HepG2 (cell line): ENCODE data around the gene FAM228A. TPM values are rescaled to one million over a fixed set of nuclear protein-coding genes. Genes with fewer than 3 reads are reported as not detected.
A peak's percentile ranks its signal among the peaks of the same experiment; 100 is the strongest.

ENCODE experiments used
- CEBPG ChIP-seq: IDR thresholded peaks from 2 replicates; pipeline ENCODE4 v1.6.1; 2016
- ELF3 ChIP-seq: IDR thresholded peaks from 2 replicates; pipeline ENCODE4 v1.6.1; 2016; ENCODE audit warnings: missing genetic modification reagents, missing compliant biosample characterization
- EP300 ChIP-seq, 3 experiments: sonication (generic) in 1 of 3; formaldehyde crosslinking in 1 of 3; IDR thresholded peaks; 2 replicates each; pipeline versions ENCODE4 v1.5.1 to v1.6.1; 2011 to 2020; ENCODE audit warnings: low read depth in 2 of 3, low read length in 2 of 3, borderline replicate concordance in 1 of 3, improper control_type of control experiment in 1 of 3, mild to moderate bottlenecking in 1 of 3, missing genetic modification reagents in 1 of 3, moderate library complexity in 1 of 3
- FOSL1 ChIP-seq: sonication (generic); formaldehyde crosslinking; IDR thresholded peaks from 2 replicates; pipeline ENCODE4 v1.9.0; 2021; ENCODE audit warnings: missing genetic modification reagents, borderline replicate concordance
- JUNB ChIP-seq: sonication (generic); formaldehyde crosslinking; IDR thresholded peaks from 2 replicates; pipeline ENCODE4 v1.8.0; 2022; ENCODE audit warnings: missing genetic modification reagents, mild to moderate bottlenecking, borderline replicate concordance
- KDM4B ChIP-seq: sonication (generic); formaldehyde crosslinking; IDR thresholded peaks from 2 replicates; pipeline ENCODE4 v1.4.0; 2020; ENCODE audit warnings: missing genetic modification reagents
- KLF16 ChIP-seq, 2 experiments: sonication (generic) in 1 of 2; formaldehyde crosslinking in 1 of 2; IDR thresholded peaks; 2 replicates each; pipeline versions ENCODE4 v1.6.1 to v1.8.0; 2016 to 2023; ENCODE audit warnings: missing genetic modification reagents in 2 of 2, missing compliant biosample characterization in 1 of 2
- MTF2 ChIP-seq: sonication (generic); formaldehyde crosslinking; IDR thresholded peaks from 2 replicates; pipeline ENCODE4 v1.5.0; 2020; ENCODE audit warnings: missing genetic modification reagents, borderline replicate concordance
- NFYC ChIP-seq: IDR thresholded peaks from 2 replicates; pipeline ENCODE4 v1.6.1; 2016; ENCODE audit warnings: missing genetic modification reagents, missing compliant biosample characterization
- NR2F6 ChIP-seq, 2 experiments: IDR thresholded peaks; 2 replicates each; pipeline ENCODE4 v1.6.1; 2016; ENCODE audit warnings: antibody characterized with exemption in 1 of 2, mild to moderate bottlenecking in 1 of 2
- NR3C1 ChIP-seq: sonication (generic); formaldehyde crosslinking; IDR thresholded peaks from 2 replicates; pipeline ENCODE4 v1.4.0; 2020; ENCODE audit warnings: missing genetic modification reagents
- PTBP1 ChIP-seq: fragments of 200-400 bp; formaldehyde crosslinking; IDR thresholded peaks from 2 replicates; pipeline ENCODE4 v1.6.1; 2018; ENCODE audit warnings: low read length, low read depth; ENCODE audit not compliant: poor library complexity, severe bottlenecking
- RCOR2 ChIP-seq: IDR thresholded peaks from 2 replicates; pipeline ENCODE4 v1.6.1; 2016; ENCODE audit warnings: missing biosample characterization, missing genetic modification reagents
- SOX6 ChIP-seq, 2 experiments: fragments of 450-650 bp in 1 of 2; sonication (generic) in 1 of 2; formaldehyde crosslinking in 1 of 2; IDR thresholded peaks; 2 replicates each; pipeline versions ENCODE4 v1.4.0 to v1.6.1; 2017 to 2020; ENCODE audit warnings: antibody characterized with exemption in 1 of 2, mild to moderate bottlenecking in 1 of 2, missing genetic modification reagents in 1 of 2
- TARDBP ChIP-seq: sonication (generic); formaldehyde crosslinking; IDR thresholded peaks from 2 replicates; pipeline ENCODE4 v1.8.0; 2022; ENCODE audit warnings: mild to moderate bottlenecking, missing genetic modification reagents
- TEAD3 ChIP-seq: optimal IDR thresholded peaks from 2 replicates; pipeline ENCODE3; 2016; ENCODE audit warnings: borderline replicate concordance
- ZFP36 ChIP-seq: fragments of 150-350 bp; IDR thresholded peaks from 2 replicates; pipeline ENCODE4 v1.6.1; 2018; ENCODE audit warnings: borderline replicate concordance, low read length, low read depth; ENCODE audit not compliant: partially characterized antibody
- ZNF160 ChIP-seq: sonication (generic); formaldehyde crosslinking; IDR thresholded peaks from 2 replicates; pipeline ENCODE4 v1.8.0; 2022; ENCODE audit warnings: mild to moderate bottlenecking, inconsistent platforms, missing genetic modification reagents
- ZNF264 ChIP-seq: sonication (generic); formaldehyde crosslinking; IDR thresholded peaks from 2 replicates; pipeline ENCODE4 v1.4.0; 2020; ENCODE audit warnings: missing genetic modification reagents
- ZNF569 ChIP-seq: sonication (generic); formaldehyde crosslinking; IDR thresholded peaks from 2 replicates; pipeline ENCODE4 v1.5.0; 2020; ENCODE audit warnings: mild to moderate bottlenecking, missing genetic modification reagents, moderate library complexity, borderline replicate concordance
- polyA plus RNA-seq, 8 experiments: library from polyadenylated mRNA; depleted of rRNA in 3 of 8; stranded (reverse) in 7 of 8; unstranded in 1 of 8; fragments of >200 nt; fragmentation: Illumina TruSeq in 4 of 8; extraction: Trizol in 4 of 8; gene quantifications; 2 replicates each; pipeline versions ENCODE4 v1.2.1 to v1.2.3, GENCODE V29; 2011 to 2016; ENCODE audit warnings: low read depth in 4 of 8, missing spikeins in 1 of 8, mixed read lengths in 1 of 8; ENCODE audit not compliant: insufficient read depth in 1 of 8
- total RNA-seq, 5 experiments: library from RNA; depleted of rRNA; stranded (reverse); fragments of >200 nt; fragmentation: Illumina TruSeq; extraction: Trizol; gene quantifications; 2 replicates each; pipeline ENCODE4 v1.2.3, GENCODE V29; 2016; ENCODE audit warnings: low read depth in 1 of 5
- TF ChIP-seq, protein P1 (sequence below): sonication (generic); formaldehyde crosslinking; IDR thresholded peaks from 2 replicates; pipeline ENCODE4 v1.5.1; 2020; ENCODE audit warnings: mild to moderate bottlenecking, missing genetic modification reagents
- TF ChIP-seq, protein P2 (sequence below): IDR thresholded peaks from 2 replicates; pipeline ENCODE4 v1.6.1; 2016; ENCODE audit warnings: mild to moderate bottlenecking, missing biosample characterization, missing genetic modification reagents
- TF ChIP-seq, protein P3 (sequence below): sonication (generic); formaldehyde crosslinking; IDR thresholded peaks from 2 replicates; pipeline ENCODE4 v1.4.0; 2020; ENCODE audit warnings: missing genetic modification reagents
- TF ChIP-seq, protein P4 (sequence below): sonication (generic); formaldehyde crosslinking; IDR thresholded peaks from 2 replicates; pipeline ENCODE4 v1.5.1; 2020; ENCODE audit warnings: mild to moderate bottlenecking, missing genetic modification reagents, borderline replicate concordance

The FAM228A gene
- total and polyA plus RNA-seq, 2 of the 13 experiments (the other 11 are each of a cell fraction or from before 2014, with no cell fraction given): not detected

DNA sequence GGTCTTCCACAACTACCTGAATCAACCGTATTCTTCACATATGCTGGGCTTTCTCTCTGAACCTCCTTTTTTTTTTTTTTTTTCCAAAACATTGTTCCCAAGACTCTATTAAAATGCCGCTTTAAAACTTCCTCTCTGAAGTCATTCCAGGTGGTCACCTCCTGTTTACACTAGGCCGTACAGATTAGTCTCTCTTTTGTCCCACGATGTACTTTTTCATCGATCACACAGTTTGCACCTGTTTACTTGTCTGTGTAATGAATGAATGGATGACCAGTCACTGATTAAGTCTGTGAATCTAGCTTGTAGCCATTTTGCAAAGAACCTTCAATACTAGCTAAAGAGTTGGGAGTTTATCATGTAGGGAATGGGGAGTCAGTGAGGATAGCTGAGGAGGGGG is 16.7 kb upstream of the FAM228A start (continued):
- no peak for TF ChIP-seq NFYC (CRISPR knock-in tag)
- no peak for TF ChIP-seq ZNF160 (CRISPR knock-in tag)
- peak; percentile 61 for TF ChIP-seq ELF3 (CRISPR knock-in tag)
- TF ChIP-seq TARDBP (CRISPR knock-in tag): 0 out of 2 replicates have a peak, but pooled peaks have one; percentile 39
- no peak for TF ChIP-seq MTF2
- TF ChIP-seq, protein P1, sequence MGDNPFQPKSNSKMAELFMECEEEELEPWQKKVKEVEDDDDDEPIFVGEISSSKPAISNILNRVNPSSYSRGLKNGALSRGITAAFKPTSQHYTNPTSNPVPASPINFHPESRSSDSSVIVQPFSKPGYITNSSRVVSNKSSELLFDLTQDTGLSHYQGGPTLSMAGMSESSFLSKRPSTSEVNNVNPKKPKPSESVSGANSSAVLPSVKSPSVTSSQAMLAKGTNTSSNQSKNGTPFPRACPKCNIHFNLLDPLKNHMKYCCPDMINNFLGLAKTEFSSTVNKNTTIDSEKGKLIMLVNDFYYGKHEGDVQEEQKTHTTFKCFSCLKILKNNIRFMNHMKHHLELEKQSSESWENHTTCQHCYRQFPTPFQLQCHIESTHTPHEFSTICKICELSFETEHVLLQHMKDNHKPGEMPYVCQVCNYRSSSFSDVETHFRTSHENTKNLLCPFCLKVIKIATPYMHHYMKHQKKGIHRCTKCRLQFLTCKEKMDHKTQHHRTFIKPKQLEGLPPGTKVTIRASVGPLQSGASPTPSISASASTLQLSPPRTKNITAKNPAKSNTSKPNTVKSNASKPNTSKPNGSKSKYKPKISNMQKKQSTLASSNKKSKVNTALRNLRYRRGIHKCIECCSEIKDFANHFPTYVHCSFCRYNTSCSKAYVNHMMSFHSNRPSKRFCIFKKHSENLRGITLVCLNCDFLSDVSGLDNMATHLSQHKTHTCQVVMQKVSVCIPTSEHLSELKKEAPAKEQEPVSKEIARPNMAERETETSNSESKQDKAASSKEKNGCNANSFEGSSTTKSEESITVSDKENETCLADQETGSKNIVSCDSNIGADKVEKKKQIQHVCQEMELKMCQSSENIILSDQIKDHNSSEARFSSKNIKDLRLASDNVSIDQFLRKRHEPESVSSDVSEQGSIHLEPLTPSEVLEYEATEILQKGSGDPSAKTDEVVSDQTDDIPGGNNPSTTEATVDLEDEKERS (CRISPR knock-in tag): no peak
- TF ChIP-seq ZNF264: 0 out of 2 replicates have a peak, but pooled peaks have one; percentile 8
- peak in 1 of 2 experiments; percentile 41; a peak in 1 of 4 replicates for TF ChIP-seq KLF16 (CRISPR knock-in tag; IDR thresholded peaks at IDR 0.05)
- TF ChIP-seq PTBP1: no peak
- TF ChIP-seq EP300 (IDR thresholded peaks at IDR 0.05; ENCODE audit: low read depth in 2 of 2, low read length in 2 of 2): peak in 1 of 2 experiments; percentile 55; a peak in 1 of 4 replicates
- TF ChIP-seq EP300 (CRISPR knock-in tag; IDR thresholded peaks at IDR 0.05; ENCODE audit: borderline replicate concordance): no peak
- no peak for TF ChIP-seq ZNF569 (CRISPR knock-in tag)
- peak; percentile 45 for TF ChIP-seq TEAD3 (CRISPR knock-in tag)
- peak; percentile 60; the same call in 1 of the 2 replicates for TF ChIP-seq RCOR2 (CRISPR knock-in tag)
- TF ChIP-seq KDM4B (CRISPR knock-in tag): no peak
- TF ChIP-seq NR3C1 (CRISPR knock-in tag): no peak
- TF ChIP-seq FOSL1 (CRISPR knock-in tag): no peak
- TF ChIP-seq, protein P2, sequence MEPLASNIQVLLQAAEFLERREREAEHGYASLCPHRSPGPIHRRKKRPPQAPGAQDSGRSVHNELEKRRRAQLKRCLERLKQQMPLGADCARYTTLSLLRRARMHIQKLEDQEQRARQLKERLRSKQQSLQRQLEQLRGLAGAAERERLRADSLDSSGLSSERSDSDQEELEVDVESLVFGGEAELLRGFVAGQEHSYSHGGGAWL: no peak
- TF ChIP-seq NR2F6 (IDR thresholded peaks at IDR 0.05): 0 out of 2 replicates have a peak, but pooled peaks have one; percentile 22
- TF ChIP-seq NR2F6 (CRISPR knock-in tag; IDR thresholded peaks at IDR 0.05): peak; percentile 41; the same call in 1 of the 2 replicates
- peak; percentile 11; the same call in 1 of the 2 replicates for TF ChIP-seq CEBPG (CRISPR knock-in tag)
- peak; percentile 25; the same call in 1 of the 2 replicates for TF ChIP-seq JUNB
- no peak for TF ChIP-seq SOX6 (IDR thresholded peaks at IDR 0.05)
- TF ChIP-seq SOX6 (CRISPR knock-in tag; IDR thresholded peaks at IDR 0.05): peak; percentile 93
- TF ChIP-seq, protein P3, sequence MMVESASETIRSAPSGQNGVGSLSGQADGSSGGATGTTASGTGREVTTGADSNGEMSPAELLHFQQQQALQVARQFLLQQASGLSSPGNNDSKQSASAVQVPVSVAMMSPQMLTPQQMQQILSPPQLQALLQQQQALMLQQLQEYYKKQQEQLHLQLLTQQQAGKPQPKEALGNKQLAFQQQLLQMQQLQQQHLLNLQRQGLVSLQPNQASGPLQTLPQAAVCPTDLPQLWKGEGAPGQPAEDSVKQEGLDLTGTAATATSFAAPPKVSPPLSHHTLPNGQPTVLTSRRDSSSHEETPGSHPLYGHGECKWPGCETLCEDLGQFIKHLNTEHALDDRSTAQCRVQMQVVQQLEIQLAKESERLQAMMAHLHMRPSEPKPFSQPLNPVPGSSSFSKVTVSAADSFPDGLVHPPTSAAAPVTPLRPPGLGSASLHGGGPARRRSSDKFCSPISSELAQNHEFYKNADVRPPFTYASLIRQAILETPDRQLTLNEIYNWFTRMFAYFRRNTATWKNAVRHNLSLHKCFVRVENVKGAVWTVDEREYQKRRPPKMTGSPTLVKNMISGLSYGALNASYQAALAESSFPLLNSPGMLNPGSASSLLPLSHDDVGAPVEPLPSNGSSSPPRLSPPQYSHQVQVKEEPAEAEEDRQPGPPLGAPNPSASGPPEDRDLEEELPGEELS (CRISPR knock-in tag): peak; percentile 77
- TF ChIP-seq ZFP36: no peak
- TF ChIP-seq, protein P4, sequence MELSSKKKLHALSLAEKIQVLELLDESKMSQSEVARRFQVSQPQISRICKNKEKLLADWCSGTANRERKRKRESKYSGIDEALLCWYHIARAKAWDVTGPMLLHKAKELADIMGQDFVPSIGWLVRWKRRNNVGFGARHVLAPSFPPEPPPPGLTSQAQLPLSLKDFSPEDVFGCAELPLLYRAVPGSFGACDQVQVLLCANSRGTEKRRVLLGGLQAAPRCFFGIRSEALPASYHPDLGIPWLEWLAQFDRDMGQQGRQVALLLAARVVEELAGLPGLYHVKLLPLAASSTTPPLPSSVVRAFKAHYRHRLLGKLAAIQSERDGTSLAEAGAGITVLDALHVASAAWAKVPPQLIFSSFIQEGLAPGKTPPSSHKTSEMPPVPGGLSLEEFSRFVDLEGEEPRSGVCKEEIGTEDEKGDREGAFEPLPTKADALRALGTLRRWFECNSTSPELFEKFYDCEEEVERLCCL (CRISPR knock-in tag): no peak
